ENCODE results near the gene INSRR. TPM values are rescaled to one million over a fixed set of nuclear protein-coding genes. Genes with fewer than 3 reads are reported as not detected.

Gene INSRR
- total RNA-seq, 1 donor from 2014 or later, result 1.7 TPM

GRCh38 chr1:156881663-156882062, 22.7 kb upstream of the INSRR start:
- no peaks in the 10 kb centered on the region for H3K36me3 Mint-ChIP-seq
- H3K27ac Mint-ChIP-seq, result no peak overlapping the region
- H3K27me3 Mint-ChIP-seq, result peaks cover 81% of the 10 kb centered on the region
- DNase-seq (ENCODE audit: extremely low spot score, unreplicated experiment), result no peak
- H3K4me1 Mint-ChIP-seq (ENCODE audit: unreplicated experiment), result peaks cover 32% of the 10 kb centered on the region
- TF ChIP-seq CTCF (conservative IDR thresholded peaks at IDR 0.05), result no peak
- H3K9me3 Mint-ChIP-seq, result no peaks in the 10 kb centered on the region
- no peak overlapping the region for H3K4me3 Mint-ChIP-seq

- Mint-ChIP-seq H3K27me3 (peaks cover 80% of the 10 kb centered on the region), H3K4me1 (ENCODE audit: unreplicated experiment) (peaks cover 26% of the 10 kb centered on the region), H3K36me3 (no peaks in the 10 kb centered on the region), H3K4me3 (no peak overlapping the region), H3K9me3 (no peaks in the 10 kb centered on the region), H3K27ac (no peak overlapping the region)
- no peak for TF ChIP-seq CTCF (conservative IDR thresholded peaks at IDR 0.05)
- no peak for DNase-seq (ENCODE audit: extremely low spot score, unreplicated experiment)
Observed at GRCh38 chr1:156881101-156881500, 22.2 kb upstream of the INSRR start.

GRCh38 chr1:156880473-156880872, 21.6 kb upstream of the INSRR start:
- Mint-ChIP-seq H3K4me3 (no peak overlapping the region), H3K4me1 (ENCODE audit: unreplicated experiment) (peaks cover 20% of the 10 kb centered on the region), H3K27ac (no peak overlapping the region), H3K9me3 (no peaks in the 10 kb centered on the region), H3K27me3 (peaks cover 74% of the 10 kb centered on the region), H3K36me3 (no peaks in the 10 kb centered on the region)
- no peak for TF ChIP-seq CTCF (conservative IDR thresholded peaks at IDR 0.05)
- no peak for DNase-seq (ENCODE audit: extremely low spot score, unreplicated experiment)

- DNase-seq (ENCODE audit: extremely low spot score, unreplicated experiment), result no peak
- no peak overlapping the region for H3K27ac Mint-ChIP-seq
- no peak for TF ChIP-seq CTCF (conservative IDR thresholded peaks at IDR 0.05)
Observed at GRCh38 chr1:156879876-156880275, 21.0 kb upstream of the INSRR start.

GRCh38 chr1:156877433-156878170, 18.7 kb upstream of the INSRR start:
- no peaks in the 10 kb centered on the region for H3K9me3 Mint-ChIP-seq
- no peaks in the 10 kb centered on the region for H3K36me3 Mint-ChIP-seq
- H3K27ac Mint-ChIP-seq, result no peak overlapping the region
- no peak for DNase-seq (ENCODE audit: extremely low spot score, unreplicated experiment)
- H3K27me3 Mint-ChIP-seq, result peaks cover 65% of the 10 kb centered on the region
- peaks cover 14% of the 10 kb centered on the region for H3K4me1 Mint-ChIP-seq (ENCODE audit: unreplicated experiment)
- H3K4me3 Mint-ChIP-seq, result no peak overlapping the region
- no peak for TF ChIP-seq CTCF (conservative IDR thresholded peaks at IDR 0.05)

More at GRCh38 chr1:156879876-156880275, 21.0 kb upstream of the INSRR start:
- Mint-ChIP-seq H3K9me3 (no peaks in the 10 kb centered on the region), H3K4me1 (ENCODE audit: unreplicated experiment) (peaks cover 18% of the 10 kb centered on the region), H3K27me3 (peaks cover 75% of the 10 kb centered on the region), H3K36me3 (no peaks in the 10 kb centered on the region), H3K4me3 (no peak overlapping the region)

Data from type B pancreatic cell (in vitro differentiated cells).